Liver (tissue), 9 donors: ENCODE measurements around the gene GRB7. TPM values are rescaled to one million over a fixed set of nuclear protein-coding genes. Genes with fewer than 3 reads are reported as not detected.

Experiments
- DNase-seq: peaks from one replicate; pipeline ENCODE4 v3.0.0-alpha.2; 2017; ENCODE audit warnings: low spot score
- H3K27ac ChIP-seq, 2 donors: one replicate each; pipeline ENCODE4 v1.7.0; 2013; ENCODE audit warnings: inconsistent platforms in 2 of 2, low read length in 2 of 2, control low read depth in 1 of 2, low read depth in 1 of 2, mild to moderate bottlenecking in 1 of 2
- H3K27me3 ChIP-seq, 4 donors: one replicate each; pipeline versions ENCODE4 v1.6.1 to v1.7.0; 2013; ENCODE audit warnings: low read length in 3 of 4, inconsistent platforms in 1 of 4, mild to moderate bottlenecking in 1 of 4, moderate library complexity in 1 of 4; ENCODE audit not compliant: control insufficient read depth in 4 of 4, insufficient read depth in 4 of 4
- H3K36me3 ChIP-seq, 4 donors: one replicate each; pipeline versions ENCODE4 v1.6.1 to v1.7.0; 2013; ENCODE audit warnings: low read length in 3 of 4, mild to moderate bottlenecking in 3 of 4, low read depth in 1 of 4, moderate library complexity in 1 of 4; ENCODE audit not compliant: control insufficient read depth in 4 of 4, insufficient read depth in 3 of 4
- H3K4me1 ChIP-seq, 4 donors: one replicate each; pipeline versions ENCODE4 v1.6.1 to v1.7.0; 2013; ENCODE audit warnings: low read length in 3 of 4, mild to moderate bottlenecking in 3 of 4, moderate library complexity in 1 of 4; ENCODE audit not compliant: control insufficient read depth in 4 of 4, insufficient read depth in 4 of 4
- H3K4me3 ChIP-seq, 3 donors: one replicate each; pipeline versions ENCODE4 v1.6.1 to v1.7.0; 2013; ENCODE audit warnings: low read length in 3 of 3, control low read depth in 1 of 3, low read depth in 1 of 3, mild to moderate bottlenecking in 1 of 3
- H3K9ac ChIP-seq, 2 donors: one replicate each; pipeline ENCODE4 v1.7.0; 2013; ENCODE audit warnings: low read length in 2 of 2, mild to moderate bottlenecking in 2 of 2, moderate library complexity in 2 of 2, control low read depth in 1 of 2, low read depth in 1 of 2
- H3K9me3 ChIP-seq, 4 donors: one replicate each; pipeline versions ENCODE4 v1.6.1 to v1.7.0; 2013; ENCODE audit warnings: low read length in 3 of 4; ENCODE audit not compliant: control insufficient read depth in 4 of 4
- CTCF ChIP-seq: fragments of 150-350 bp; IDR thresholded peaks from 2 replicates; pipeline ENCODE4 v1.5.1; 2017; ENCODE audit warnings: improper control_type of control experiment, low read depth, low read length; ENCODE audit not compliant: missing input control
- EGR1 ChIP-seq, 2 donors: IDR thresholded peaks; 2 replicates each; pipeline ENCODE4 v1.6.1; 2016 to 2018; ENCODE audit warnings: antibody characterized with exemption in 2 of 2, low read depth in 2 of 2
- FOXA2 ChIP-seq: IDR thresholded peaks from 2 replicates; pipeline ENCODE4 v1.6.1; 2016; ENCODE audit warnings: antibody characterized with exemption
- GABPA ChIP-seq, 2 donors: IDR thresholded peaks in 1 of 2; conservative IDR thresholded peaks in 1 of 2; 2 replicates each; pipeline ENCODE4 v1.6.1; 2016; ENCODE audit warnings: antibody characterized with exemption in 2 of 2, mild to moderate bottlenecking in 1 of 2, moderate library complexity in 1 of 2
- HNF4A ChIP-seq, 2 donors: conservative IDR thresholded peaks; 2 replicates each; pipeline ENCODE4 v1.6.1; 2016; ENCODE audit warnings: antibody characterized with exemption in 2 of 2, mild to moderate bottlenecking in 2 of 2
- JUND ChIP-seq, 2 donors: IDR thresholded peaks; 2 replicates each; pipeline ENCODE4 v1.6.1; 2016; ENCODE audit warnings: antibody characterized with exemption in 2 of 2
- NR2F2 ChIP-seq: IDR thresholded peaks from 2 replicates; pipeline ENCODE4 v1.6.1; 2016; ENCODE audit warnings: antibody characterized with exemption
- RAD21 ChIP-seq, 2 donors: IDR thresholded peaks; 2 replicates each; pipeline ENCODE4 v1.6.1; 2016; ENCODE audit warnings: antibody characterized with exemption in 2 of 2, mild to moderate bottlenecking in 2 of 2
- REST ChIP-seq: IDR thresholded peaks from 2 replicates; pipeline ENCODE4 v1.6.1; 2016; ENCODE audit warnings: antibody characterized with exemption, mild to moderate bottlenecking
- SP1 ChIP-seq: IDR thresholded peaks from 2 replicates; pipeline ENCODE4 v1.6.1; 2018; ENCODE audit warnings: antibody characterized with exemption, mild to moderate bottlenecking
- TAF1 ChIP-seq: conservative IDR thresholded peaks from 2 replicates; pipeline ENCODE4 v1.6.1; 2016; ENCODE audit warnings: antibody characterized with exemption, mild to moderate bottlenecking
- YY1 ChIP-seq: IDR thresholded peaks from 2 replicates; pipeline ENCODE4 v1.6.1; 2016; ENCODE audit warnings: antibody characterized with exemption, mild to moderate bottlenecking
- WGBS: extraction: QIAGEN DNeasy Blood & Tissue Kit; methylation state at CpG from one replicate; pipeline ENCODE4 v1.1.7; 2013; 5-methylcytosine and 5-hydroxymethylcytosine counted together
- polyA plus RNA-seq, 2 donors: library from polyadenylated mRNA; stranded (reverse) in 1 of 2; unstranded in 1 of 2; fragments of 200-250 nt in 1 of 2; fragments of >200 nt in 1 of 2; fragmentation: Nextera tagmentation in 1 of 2; extraction: Ambion mirVana in 1 of 2; gene quantifications; one replicate each; pipeline versions ENCODE4 v1.2.1 to v1.2.3, GENCODE V29; 2013 to 2015
- total RNA-seq, 2 donors: library from RNA; depleted of rRNA; stranded (reverse); fragments of >200 nt; gene quantifications; one replicate each; pipeline ENCODE4 v1.2.3, GENCODE V29; 2014
- TF ChIP-seq, protein P1 (sequence below): IDR thresholded peaks from 2 replicates; pipeline ENCODE4 v1.6.1; 2016; ENCODE audit warnings: antibody characterized with exemption
- TF ChIP-seq, protein P2 (sequence below): IDR thresholded peaks from 2 replicates; pipeline ENCODE4 v1.6.1; 2016; ENCODE audit warnings: antibody characterized with exemption
- donor health status: healthy.
- donor health status: healthy.
- donor health status: healthy.
- donor health status: healthy.
- donor health status: healthy.

The GRB7 gene
- total and polyA plus RNA-seq, 4 donors = 1.9 to 6.8 (median 2.5) TPM

DNA sequence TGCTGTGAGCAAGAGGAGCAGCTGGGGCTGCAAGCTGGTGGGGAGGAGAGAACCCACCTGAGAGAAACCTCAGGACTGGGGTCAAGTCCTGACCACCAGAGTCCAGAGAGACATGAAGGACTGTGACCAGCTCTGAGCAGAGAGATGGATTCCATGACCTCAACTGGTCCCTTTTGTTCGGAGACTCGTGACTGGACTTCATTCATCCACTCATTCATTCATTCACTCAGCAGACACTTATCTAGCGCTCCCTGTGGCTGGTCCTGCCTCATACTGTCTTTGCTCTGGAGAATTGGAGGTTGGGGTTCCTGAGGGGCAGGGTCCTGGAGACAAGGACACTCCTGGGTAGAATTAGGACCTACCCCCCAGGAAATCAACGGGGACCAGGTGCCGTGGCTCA lies 33.8 kb upstream of the GRB7 start:
- H3K9ac ChIP-seq = peak overlapping the region; percentile 64 to 73

DNA sequence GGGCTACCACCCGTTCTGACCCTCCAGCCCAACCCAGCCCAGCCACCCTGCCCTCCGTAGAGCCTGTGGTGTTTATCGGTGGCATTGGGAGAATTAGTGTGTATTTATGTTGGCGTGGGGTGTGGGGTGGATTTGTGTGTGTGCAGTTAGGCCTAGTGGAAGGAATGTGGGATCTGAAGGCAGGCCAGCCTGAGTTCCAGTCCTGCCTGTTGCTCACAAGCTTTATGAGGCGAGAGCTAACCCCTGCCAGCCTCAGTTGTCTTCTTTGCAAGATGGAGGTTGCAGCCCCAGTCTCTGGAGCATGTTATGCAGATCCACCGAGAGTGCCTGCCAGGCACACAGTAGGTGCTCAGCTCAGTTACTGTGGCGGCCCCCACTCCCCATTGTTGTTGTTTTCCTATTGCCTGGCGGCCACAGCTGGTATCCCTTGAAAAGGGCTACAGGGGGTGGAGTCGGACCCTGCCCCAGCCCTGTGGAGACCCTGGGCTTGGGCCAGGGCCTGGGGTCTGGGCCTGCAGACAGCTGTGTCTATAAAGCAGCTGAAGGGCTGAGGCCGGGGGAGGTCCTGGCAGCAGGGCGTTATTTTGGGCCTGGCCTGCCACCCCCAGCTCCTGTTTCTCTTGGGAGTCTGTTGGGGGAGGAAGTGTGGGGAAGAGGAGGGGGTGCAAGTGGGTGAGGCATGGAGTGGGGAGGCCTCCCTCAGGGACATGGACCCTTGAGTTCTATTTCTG lies 32.8 kb upstream of the GRB7 start:
- Histone ChIP-seq H3K9ac (peak overlapping the region in 1 of 2 donors; percentile 41), H3K27ac (peak overlapping the region; percentile 95 to 98), H3K9me3 (no peaks in the 10 kb centered on the region), H3K27me3 (no peaks in the 10 kb centered on the region), H3K4me1 (peaks cover 30 to 64% (median 59%) of the 10 kb centered on the region in 4 donors), H3K4me3 (no peak overlapping the region), H3K36me3 (peaks cover 0 to 10% (median 1%) of the 10 kb centered on the region in 4 donors)
- WGBS = 66% methylated on average over 11 of the region's 11 CpGs
- DNase-seq = no peak
- TF ChIP-seq EGR1 (IDR thresholded peaks at IDR 0.05; ENCODE audit: low read depth in 2 of 2) (no peak), CTCF (peak; percentile 34)

More for the DNA sequence above, 33.8 kb upstream of the GRB7 start:
- WGBS = 73% methylated on average over 5 of the region's 5 CpGs
- Histone ChIP-seq H3K9me3 (no peaks in the 10 kb centered on the region), H3K4me3 (no peak overlapping the region), H3K27ac (peak overlapping the region; percentile 95 to 98), H3K27me3 (no peaks in the 10 kb centered on the region), H3K4me1 (peaks cover 32 to 73% (median 65%) of the 10 kb centered on the region in 4 donors), H3K36me3 (peaks cover 0 to 6% (median 0%) of the 10 kb centered on the region in 4 donors)
- no peak for DNase-seq
- TF ChIP-seq, protein P1, sequence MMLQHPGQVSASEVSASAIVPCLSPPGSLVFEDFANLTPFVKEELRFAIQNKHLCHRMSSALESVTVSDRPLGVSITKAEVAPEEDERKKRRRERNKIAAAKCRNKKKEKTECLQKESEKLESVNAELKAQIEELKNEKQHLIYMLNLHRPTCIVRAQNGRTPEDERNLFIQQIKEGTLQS = no peak
- TF ChIP-seq REST = no peak
- TF ChIP-seq, protein P2, sequence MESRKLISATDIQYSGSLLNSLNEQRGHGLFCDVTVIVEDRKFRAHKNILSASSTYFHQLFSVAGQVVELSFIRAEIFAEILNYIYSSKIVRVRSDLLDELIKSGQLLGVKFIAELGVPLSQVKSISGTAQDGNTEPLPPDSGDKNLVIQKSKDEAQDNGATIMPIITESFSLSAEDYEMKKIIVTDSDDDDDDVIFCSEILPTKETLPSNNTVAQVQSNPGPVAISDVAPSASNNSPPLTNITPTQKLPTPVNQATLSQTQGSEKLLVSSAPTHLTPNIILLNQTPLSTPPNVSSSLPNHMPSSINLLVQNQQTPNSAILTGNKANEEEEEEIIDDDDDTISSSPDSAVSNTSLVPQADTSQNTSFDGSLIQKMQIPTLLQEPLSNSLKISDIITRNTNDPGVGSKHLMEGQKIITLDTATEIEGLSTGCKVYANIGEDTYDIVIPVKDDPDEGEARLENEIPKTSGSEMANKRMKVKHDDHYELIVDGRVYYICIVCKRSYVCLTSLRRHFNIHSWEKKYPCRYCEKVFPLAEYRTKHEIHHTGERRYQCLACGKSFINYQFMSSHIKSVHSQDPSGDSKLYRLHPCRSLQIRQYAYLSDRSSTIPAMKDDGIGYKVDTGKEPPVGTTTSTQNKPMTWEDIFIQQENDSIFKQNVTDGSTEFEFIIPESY = no peak
- TF ChIP-seq EGR1 (IDR thresholded peaks at IDR 0.05; ENCODE audit: low read depth in 2 of 2) = no peak
- no peak for TF ChIP-seq NR2F2
- no peak for TF ChIP-seq RAD21 (IDR thresholded peaks at IDR 0.05)
- no peak for TF ChIP-seq JUND (IDR thresholded peaks at IDR 0.05)
- no peak for TF ChIP-seq FOXA2
- TF ChIP-seq GABPA (IDR thresholded peaks at IDR 0.05 in 1 of 2, conservative IDR thresholded peaks at IDR 0.05 in 1 of 2) = no peak
- no peak for TF ChIP-seq SP1
- TF ChIP-seq HNF4A (conservative IDR thresholded peaks at IDR 0.05) = no peak
- TF ChIP-seq YY1 = no peak
- no peak for TF ChIP-seq TAF1
